Fibroblast of skin of right biceps (primary cell): ENCODE results near the gene BRDT.
"Not testable (repeated sequence)": the region's sequence is repeated elsewhere in the genome, so short reads cannot be mapped to it uniquely, and the experiment has no call there.

Experiments used
- DNase-seq: peaks from one replicate; pipeline ENCODE4 v3.0.0-alpha.2; 2013

Gene BRDT

GRCh38 chr1:91993256-91993655 lies 44.1 kb downstream of the BRDT start:
- DNase-seq: no peak

GRCh38 chr1:91997607-91998195 lies 48.5 kb downstream of the BRDT start:
- peak; percentile 55 for DNase-seq

- no peak for DNase-seq
These were observed 54.9 kb downstream of the BRDT start for GRCh38 chr1:92004129-92004528.

- no peak for DNase-seq
These were observed 64.7 kb downstream of the BRDT start for GRCh38 chr1:92013923-92014322.

- no peak for DNase-seq
These were observed 67.6 kb downstream of the BRDT start for GRCh38 chr1:92016720-92017316.

GRCh38 chr1:92017656-92018055 lies 68.5 kb downstream of the BRDT start:
- DNase-seq: no peak

GRCh38 chr1:92026042-92026441 lies 76.8 kb downstream of the BRDT start:
- not testable (repeated sequence) for DNase-seq

- DNase-seq: no peak
These were observed 77.6 kb downstream of the BRDT start for GRCh38 chr1:92026806-92027205.

GRCh38 chr1:92029241-92029922 lies 80.2 kb downstream of the BRDT start:
- no peak for DNase-seq

GRCh38 chr1:92030656-92031107 lies 81.5 kb downstream of the BRDT start:
- DNase-seq: peak; percentile 46

GRCh38 chr1:92031281-92032110 lies 82.3 kb downstream of the BRDT start:
- peak; percentile 26 for DNase-seq

- peak; percentile 69 for DNase-seq
These were observed 88.2 kb downstream of the BRDT start for GRCh38 chr1:92037400-92037799.

- no peak for DNase-seq
These were observed 89.6 kb downstream of the BRDT start for GRCh38 chr1:92038695-92039346.

GRCh38 chr1:92040971-92041370 lies 91.8 kb downstream of the BRDT start:
- no peak for DNase-seq

GRCh38 chr1:92043621-92044020 lies 94.4 kb downstream of the BRDT start:
- no peak for DNase-seq

- no peak for DNase-seq
These were observed 96.7 kb downstream of the BRDT start for GRCh38 chr1:92045766-92046495.

- no peak for DNase-seq
These were observed 102.7 kb downstream of the BRDT start for GRCh38 chr1:92051948-92052347.
